OCI-LY7 (cell line): ENCODE data around the gene FMNL2. TPM values are rescaled to one million over a fixed set of nuclear protein-coding genes. Genes with fewer than 3 reads are reported as not detected.

Experiments
- BruUV-seq: library from RNA; stranded (reverse); fragments of 400-500 nt; replicated peaks from 2 replicates; lab custom pipeline; 2021; lab: Mats Ljungman, UMichigan
- CTCF ChIA-PET: fragments of 300-600 bp; sonication (Branson Sonifier 250); formaldehyde crosslinking; loops from one replicate; lab custom pipeline; 2022; ENCODE audit warnings: antibody characterized with exemption; ENCODE audit not compliant: unreplicated experiment; lab: Charles Lee
- POLR2A ChIA-PET: fragments of 300-600 bp; sonication (Branson Sonifier 250); formaldehyde crosslinking; loops from one replicate; lab custom pipeline; 2022; ENCODE audit warnings: antibody characterized with exemption; lab: Charles Lee
- DNase-seq: peaks from one replicate; pipeline ENCODE4 v3.0.0-alpha.2; 2015; ENCODE audit warnings: low spot score
- H2AFZ ChIP-seq: fragments of 200-600 bp; sonication (generic), shearing (Covaris generic); 2 replicates; pipeline ENCODE4 v1.6.1; 2014; ENCODE audit warnings: mild to moderate bottlenecking, antibody characterized with exemption, low read length, moderate library complexity
- H3K27ac ChIP-seq: fragments of 200-600 bp; sonication (generic); 2 replicates; pipeline ENCODE4 v1.5.1; 2014; ENCODE audit warnings: mixed run types, low read depth, mild to moderate bottlenecking, moderate library complexity, low read length, inconsistent platforms; ENCODE audit not compliant: poor library complexity, severe bottlenecking
- H3K36me3 ChIP-seq: fragments of 200-600 bp; sonication (generic); 2 replicates; pipeline ENCODE4 v1.6.1; 2014; ENCODE audit warnings: mild to moderate bottlenecking, antibody characterized with exemption, low read length, moderate library complexity, mixed read lengths; ENCODE audit not compliant: insufficient read depth
- H3K4me1 ChIP-seq: fragments of 200-600 bp; sonication (generic); 2 replicates; pipeline ENCODE4 v1.5.1; 2014; ENCODE audit warnings: mild to moderate bottlenecking, low read length; ENCODE audit not compliant: insufficient read depth, poor library complexity, severe bottlenecking
- H3K4me2 ChIP-seq: fragments of 200-600 bp; sonication (generic); 2 replicates; pipeline ENCODE4 v1.6.1; 2014; ENCODE audit warnings: mild to moderate bottlenecking, low read length
- H3K4me3 ChIP-seq: fragments of 200-600 bp; sonication (generic); 2 replicates; pipeline ENCODE4 v1.5.1; 2014; ENCODE audit warnings: mild to moderate bottlenecking, low read depth, low read length; ENCODE audit not compliant: poor library complexity, severe bottlenecking
- H3K79me2 ChIP-seq: fragments of 200-600 bp; sonication (generic); 2 replicates; pipeline ENCODE4 v1.6.1; 2016; ENCODE audit warnings: low read depth, mild to moderate bottlenecking, low read length, moderate library complexity, mixed read lengths; ENCODE audit not compliant: insufficient read depth
- H3K9me2 ChIP-seq: fragments of 200-600 bp; sonication (generic); 2 replicates; pipeline ENCODE4 v1.6.1; 2016; ENCODE audit warnings: mild to moderate bottlenecking, low read length, mixed read lengths; ENCODE audit not compliant: insufficient read depth
- H3K9me3 ChIP-seq: fragments of 200-600 bp; sonication (generic); 2 replicates; pipeline ENCODE4 v1.6.1; 2014; ENCODE audit warnings: mild to moderate bottlenecking, mixed run types, low read length, mixed read lengths
- H4K20me1 ChIP-seq: fragments of 200-600 bp; sonication (generic); 2 replicates; pipeline ENCODE4 v1.6.1; 2014; ENCODE audit warnings: mild to moderate bottlenecking, antibody characterized with exemption, low read length, moderate library complexity, mixed read lengths; ENCODE audit not compliant: insufficient read depth
- EZH2phosphoT487 ChIP-seq: fragments of 200-600 bp; sonication (generic); IDR thresholded peaks from 2 replicates; pipeline ENCODE4 v1.6.1; 2018; ENCODE audit warnings: low read depth, borderline replicate concordance, mild to moderate bottlenecking, mixed run types, antibody characterized with exemption, low read length, moderate library complexity, mixed read lengths
- intact Hi-C: fragments of 100-400 bp; cut with micrococcal nuclease; formaldehyde crosslinking; loops from one replicate; pipeline ENCODE4 v1.10.0; 2022; ENCODE audit not compliant: unreplicated experiment
- total RNA-seq, 2 experiments: library from RNA; depleted of rRNA in 1 of 2; stranded (reverse); fragments of >200 nt in 1 of 2; shearing (Covaris generic) in 1 of 2; gene quantifications; 2 replicates each; pipeline ENCODE4 v1.2.3, GENCODE V29; 2014 to 2022
- TF ChIP-seq, protein P1 (sequence below): fragments of 200-600 bp; sonication (generic); conservative IDR thresholded peaks from 2 replicates; pipeline ENCODE4 v1.5.1; 2014; ENCODE audit warnings: mild to moderate bottlenecking, antibody characterized with exemption, low read length, moderate library complexity, mixed read lengths

The FMNL2 gene
- total RNA-seq, 2 experiments from 2014 or later: 0.03 to 0.21 TPM

GRCh38 chr2:152396051-152396511 lies 61.1 kb downstream of the FMNL2 start:
- intact Hi-C loops: no loop called here
- no peak overlapping the region for H2AFZ ChIP-seq
- no peaks in the 10 kb centered on the region for H3K9me2 ChIP-seq
- H3K4me1 ChIP-seq: no peaks in the 10 kb centered on the region
- H3K36me3 ChIP-seq: no peaks in the 10 kb centered on the region
- BruUV-seq: no TSS peak
- POLR2A ChIA-PET: no interaction called here
- no peaks in the 10 kb centered on the region for H3K9me3 ChIP-seq
- no peak overlapping the region for H3K4me2 ChIP-seq
- H3K4me3 ChIP-seq: no peak overlapping the region
- no peaks in the 10 kb centered on the region for H4K20me1 ChIP-seq
- CTCF ChIA-PET: no interaction called here
- no peaks in the 10 kb centered on the region for H3K79me2 ChIP-seq
- no peak for DNase-seq
- no peak overlapping the region for H3K27ac ChIP-seq
- TF ChIP-seq, protein P1, sequence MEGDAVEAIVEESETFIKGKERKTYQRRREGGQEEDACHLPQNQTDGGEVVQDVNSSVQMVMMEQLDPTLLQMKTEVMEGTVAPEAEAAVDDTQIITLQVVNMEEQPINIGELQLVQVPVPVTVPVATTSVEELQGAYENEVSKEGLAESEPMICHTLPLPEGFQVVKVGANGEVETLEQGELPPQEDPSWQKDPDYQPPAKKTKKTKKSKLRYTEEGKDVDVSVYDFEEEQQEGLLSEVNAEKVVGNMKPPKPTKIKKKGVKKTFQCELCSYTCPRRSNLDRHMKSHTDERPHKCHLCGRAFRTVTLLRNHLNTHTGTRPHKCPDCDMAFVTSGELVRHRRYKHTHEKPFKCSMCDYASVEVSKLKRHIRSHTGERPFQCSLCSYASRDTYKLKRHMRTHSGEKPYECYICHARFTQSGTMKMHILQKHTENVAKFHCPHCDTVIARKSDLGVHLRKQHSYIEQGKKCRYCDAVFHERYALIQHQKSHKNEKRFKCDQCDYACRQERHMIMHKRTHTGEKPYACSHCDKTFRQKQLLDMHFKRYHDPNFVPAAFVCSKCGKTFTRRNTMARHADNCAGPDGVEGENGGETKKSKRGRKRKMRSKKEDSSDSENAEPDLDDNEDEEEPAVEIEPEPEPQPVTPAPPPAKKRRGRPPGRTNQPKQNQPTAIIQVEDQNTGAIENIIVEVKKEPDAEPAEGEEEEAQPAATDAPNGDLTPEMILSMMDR: no peak
- TF ChIP-seq EZH2phosphoT487: no peak

- H3K9me3 ChIP-seq: no peaks in the 10 kb centered on the region
- no peak for DNase-seq
- H4K20me1 ChIP-seq: no peaks in the 10 kb centered on the region
- no peaks in the 10 kb centered on the region for H3K4me1 ChIP-seq
- POLR2A ChIA-PET: no interaction called here
- no TSS peak for BruUV-seq
- no peaks in the 10 kb centered on the region for H3K9me2 ChIP-seq
- H3K27ac ChIP-seq: no peak overlapping the region
- intact Hi-C loops: no loop called here
- H3K79me2 ChIP-seq: no peaks in the 10 kb centered on the region
- CTCF ChIA-PET: no interaction called here
- H3K36me3 ChIP-seq: no peaks in the 10 kb centered on the region
- no peak overlapping the region for H2AFZ ChIP-seq
- H3K4me2 ChIP-seq: no peak overlapping the region
- no peak overlapping the region for H3K4me3 ChIP-seq
- TF ChIP-seq EZH2phosphoT487: no peak
- TF ChIP-seq, protein P1: no peak
Observed at GRCh38 chr2:152396763-152397162, 61.8 kb downstream of the FMNL2 start.

GRCh38 chr2:152399003-152399402 lies 64.0 kb downstream of the FMNL2 start:
- no peak for TF ChIP-seq EZH2phosphoT487
- TF ChIP-seq, protein P1: no peak
- Histone ChIP-seq H3K4me2 (no peak overlapping the region), H3K27ac (no peak overlapping the region), H3K4me3 (no peak overlapping the region), H3K79me2 (no peaks in the 10 kb centered on the region), H3K9me2 (no peaks in the 10 kb centered on the region), H4K20me1 (no peaks in the 10 kb centered on the region), H3K36me3 (no peaks in the 10 kb centered on the region), H3K4me1 (no peaks in the 10 kb centered on the region), H2AFZ (no peak overlapping the region), H3K9me3 (no peaks in the 10 kb centered on the region)
- no peak for DNase-seq
- ChIA-PET CTCF (no interaction called here), POLR2A (no interaction called here)
- BruUV-seq: no TSS peak
- intact Hi-C loops: no loop called here
